ENCODE results near the gene PRDX2.
"Not testable (repeated sequence)": the region's sequence is repeated elsewhere in the genome, so short reads cannot be mapped to it uniquely, and the experiment has no call there.

Gene PRDX2

GRCh38 chr19:12801466-12802266 is at the start of gene PRDX2, which contains the start of gene THSD8:
Gene PRDX2 (minus strand): TSS chr19:12801800. CDS start chr19:12801261, 539 bp downstream.
Gene THSD8 (plus strand): TSS chr19:12802069. CDS start chr19:12802072, 3 bp downstream.
- no peak for FAIRE-seq

GRCh38 chr19:12847159-12848139 is 45.8 kb upstream of the PRDX2 start:
- FAIRE-seq: no peak

- not testable (repeated sequence) for FAIRE-seq
Measured at GRCh38 chr19:12846613-12847012, 45.0 kb upstream of the PRDX2 start.

- no peak for FAIRE-seq
Measured at GRCh38 chr19:12843999-12844732, 42.6 kb upstream of the PRDX2 start.

- FAIRE-seq: no peak
Measured at GRCh38 chr19:12843328-12843727, 41.7 kb upstream of the PRDX2 start.

GRCh38 chr19:12842511-12842910 is 40.9 kb upstream of the PRDX2 start:
- no peak for FAIRE-seq

GRCh38 chr19:12841094-12841493 is 39.5 kb upstream of the PRDX2 start:
- FAIRE-seq: no peak

GRCh38 chr19:12840091-12841079 is 38.8 kb upstream of the PRDX2 start:
- FAIRE-seq: no peak

GRCh38 chr19:12838886-12839756 is 37.5 kb upstream of the PRDX2 start:
- no peak for FAIRE-seq

- no peak for FAIRE-seq
Measured at GRCh38 chr19:12838182-12838885, 36.7 kb upstream of the PRDX2 start, which contains the start of gene MAST1. Gene MAST1 (plus strand): TSS chr19:12838515. CDS start chr19:12838573, 58 bp downstream.

GRCh38 chr19:12837225-12837624 is 35.6 kb upstream of the PRDX2 start:
- no peak for FAIRE-seq

GRCh38 chr19:12836529-12836863 is 34.9 kb upstream of the PRDX2 start:
- FAIRE-seq: no peak

GRCh38 chr19:12834976-12835757 is 33.6 kb upstream of the PRDX2 start:
- FAIRE-seq: no peak

GRCh38 chr19:12834566-12834943 is 33.0 kb upstream of the PRDX2 start, which contains the start of gene RTBDN:
Gene RTBDN (minus strand): TSS chr19:12834579. CDS start chr19:12829979, 4,600 bp downstream.
- no peak for FAIRE-seq

- FAIRE-seq: no peak
Measured at GRCh38 chr19:12833738-12834565, 32.4 kb upstream of the PRDX2 start.

GRCh38 chr19:12833418-12833737 is 31.8 kb upstream of the PRDX2 start:
- no peak for FAIRE-seq

- no peak for FAIRE-seq
Measured at GRCh38 chr19:12828494-12828893, 26.9 kb upstream of the PRDX2 start.

Data from colon (tissue), 2 donors.